GM11168 (cell line): ENCODE results near the gene PRDX2.

ENCODE experiments used
- in situ Hi-C: fragments of 300-500 bp; cut with MboI; formaldehyde crosslinking; loops from one replicate; pipeline ENCODE4 v1.12.0; 2022; ENCODE audit warnings: low sequenced_read_pairs; ENCODE audit not compliant: unreplicated experiment

The PRDX2 gene

GRCh38 chr19:12759686-12760085 is 41.9 kb downstream of the PRDX2 start:
- in situ Hi-C loops: no loop called here

GRCh38 chr19:12757544-12758274 is 43.9 kb downstream of the PRDX2 start:
- in situ Hi-C loops: no loop called here

GRCh38 chr19:12756150-12756883 is 45.3 kb downstream of the PRDX2 start:
- in situ Hi-C loops: no loop called here

GRCh38 chr19:12754465-12755196 is 47.0 kb downstream of the PRDX2 start:
- in situ Hi-C loops: no loop called here

GRCh38 chr19:12752056-12752781 is 49.4 kb downstream of the PRDX2 start:
- in situ Hi-C loops: no loop called here

GRCh38 chr19:12751635-12752034 is 50.0 kb downstream of the PRDX2 start, which contains the start of gene BEST2:
Gene BEST2 (plus strand): TSS chr19:12751791. CDS start chr19:12752593, 802 bp downstream.
- in situ Hi-C loops: no loop called here

GRCh38 chr19:12750851-12751250 is 50.7 kb downstream of the PRDX2 start:
- in situ Hi-C loops: no loop called here

- in situ Hi-C loops: no loop called here
Measured at GRCh38 chr19:12749938-12750521, 51.6 kb downstream of the PRDX2 start.

GRCh38 chr19:12748489-12748888 is 53.1 kb downstream of the PRDX2 start:
- in situ Hi-C loops: no loop called here
